ENCODE measurements around the gene ZNF574.

DNA sequence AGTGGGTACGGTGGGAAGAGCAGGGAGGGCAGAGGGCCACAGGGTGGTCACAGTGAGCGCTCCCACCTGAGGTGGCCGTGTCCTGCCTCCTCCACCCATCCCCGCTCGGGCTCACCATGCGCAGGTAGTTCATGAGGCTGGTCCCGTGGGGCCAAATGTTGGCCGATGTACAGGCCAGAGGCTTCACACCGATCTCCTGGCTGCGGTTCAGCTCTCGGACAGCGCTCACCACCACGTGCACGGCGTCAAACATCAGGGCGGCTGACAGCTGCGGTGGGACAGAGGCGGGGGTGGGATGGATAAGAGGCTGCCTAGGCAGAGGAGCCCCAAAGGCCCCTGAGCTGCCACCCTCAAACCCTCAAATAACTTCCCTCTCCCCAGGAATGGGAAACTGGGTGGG is 21.8 kb upstream of the ZNF574 start:
- TF ChIP-seq, protein P1, sequence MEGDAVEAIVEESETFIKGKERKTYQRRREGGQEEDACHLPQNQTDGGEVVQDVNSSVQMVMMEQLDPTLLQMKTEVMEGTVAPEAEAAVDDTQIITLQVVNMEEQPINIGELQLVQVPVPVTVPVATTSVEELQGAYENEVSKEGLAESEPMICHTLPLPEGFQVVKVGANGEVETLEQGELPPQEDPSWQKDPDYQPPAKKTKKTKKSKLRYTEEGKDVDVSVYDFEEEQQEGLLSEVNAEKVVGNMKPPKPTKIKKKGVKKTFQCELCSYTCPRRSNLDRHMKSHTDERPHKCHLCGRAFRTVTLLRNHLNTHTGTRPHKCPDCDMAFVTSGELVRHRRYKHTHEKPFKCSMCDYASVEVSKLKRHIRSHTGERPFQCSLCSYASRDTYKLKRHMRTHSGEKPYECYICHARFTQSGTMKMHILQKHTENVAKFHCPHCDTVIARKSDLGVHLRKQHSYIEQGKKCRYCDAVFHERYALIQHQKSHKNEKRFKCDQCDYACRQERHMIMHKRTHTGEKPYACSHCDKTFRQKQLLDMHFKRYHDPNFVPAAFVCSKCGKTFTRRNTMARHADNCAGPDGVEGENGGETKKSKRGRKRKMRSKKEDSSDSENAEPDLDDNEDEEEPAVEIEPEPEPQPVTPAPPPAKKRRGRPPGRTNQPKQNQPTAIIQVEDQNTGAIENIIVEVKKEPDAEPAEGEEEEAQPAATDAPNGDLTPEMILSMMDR (IDR thresholded peaks at IDR 0.05), result no peak
- TF ChIP-seq POLR2A (IDR thresholded peaks at IDR 0.05), result no peak

All from esophagus squamous epithelium (tissue), 4 donors.